HG03565 (cell line): ENCODE data around the gene SLC6A7.
"Not testable (repeated sequence)": the region's sequence is repeated elsewhere in the genome, so short reads cannot be mapped to it uniquely, and the experiment has no call there.

Experiments used
- ATAC-seq: cut with Tn5 transposase; IDR thresholded peaks from one replicate; pipeline ENCODE4 v1.9.1; 2021; ENCODE audit warnings: mild to moderate bottlenecking, moderate library complexity; ENCODE audit not compliant: unreplicated experiment

SLC6A7 gene

DNA sequence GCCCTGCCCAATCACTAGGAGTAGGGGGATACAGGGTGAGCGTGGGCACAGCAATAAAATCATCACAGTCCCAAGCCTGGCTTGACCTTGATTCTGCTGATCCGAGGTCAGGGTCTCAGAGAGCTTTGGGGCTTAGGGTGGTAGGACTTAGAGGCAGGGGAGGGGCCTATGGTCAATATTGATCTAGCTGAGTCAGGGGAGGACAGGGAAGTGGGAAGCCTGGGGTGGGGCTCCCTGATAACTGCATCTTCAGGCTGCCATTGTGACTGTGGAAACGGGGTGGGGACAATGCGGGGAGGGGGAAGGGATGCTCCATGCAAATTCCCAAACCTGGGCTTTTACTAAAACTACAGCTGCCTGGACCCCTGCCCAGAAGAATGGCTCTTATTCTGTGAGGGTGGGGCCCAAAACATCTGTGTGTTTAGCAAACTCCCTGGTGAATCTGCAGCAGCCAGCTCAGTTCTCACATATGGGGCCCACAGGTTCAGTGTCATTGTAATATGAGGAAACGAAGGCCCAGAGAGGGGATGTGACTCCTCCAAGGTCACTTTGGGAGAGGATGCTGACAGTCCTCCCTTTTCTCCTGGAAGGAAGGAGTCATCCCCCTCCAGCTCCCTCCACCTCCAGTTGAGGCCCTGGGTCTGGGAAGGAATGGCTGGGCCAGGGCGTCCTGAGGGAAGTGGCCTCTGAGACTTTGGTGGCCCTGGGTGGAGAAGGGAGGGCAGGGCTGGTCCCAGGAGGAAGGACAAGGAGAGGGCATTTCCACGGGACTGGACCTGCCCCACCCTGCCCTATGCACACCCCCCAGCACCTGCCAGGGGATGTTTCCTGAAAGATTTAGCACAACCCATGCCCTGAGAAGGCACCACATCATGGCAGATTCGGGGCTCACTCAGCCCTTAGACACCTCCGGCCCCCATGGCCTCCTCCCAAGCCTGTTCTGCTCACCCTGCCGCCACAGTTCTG lies 26.4 kb downstream of the SLC6A7 start:
- ATAC-seq, result no peak

DNA sequence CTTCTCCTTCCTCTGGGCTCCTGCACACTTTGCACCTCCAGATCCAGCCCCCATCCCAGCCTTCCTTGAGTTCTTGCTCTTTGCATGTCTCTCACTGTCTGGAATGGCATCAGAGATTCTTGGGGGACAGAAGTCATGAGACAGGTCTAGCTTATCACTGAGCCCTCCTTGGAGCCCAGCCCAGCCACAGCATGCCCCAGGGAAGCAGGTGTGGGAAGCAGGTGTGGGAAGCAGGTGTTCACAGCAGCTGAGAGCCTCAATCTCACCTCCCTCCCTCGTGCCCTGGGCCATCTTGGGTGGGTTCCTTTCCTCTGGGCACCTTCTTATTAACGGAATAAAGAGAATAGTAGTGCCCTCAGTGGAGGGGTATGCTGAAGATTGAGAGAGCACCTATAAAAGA lies 27.2 kb downstream of the SLC6A7 start:
- no peak for ATAC-seq

DNA sequence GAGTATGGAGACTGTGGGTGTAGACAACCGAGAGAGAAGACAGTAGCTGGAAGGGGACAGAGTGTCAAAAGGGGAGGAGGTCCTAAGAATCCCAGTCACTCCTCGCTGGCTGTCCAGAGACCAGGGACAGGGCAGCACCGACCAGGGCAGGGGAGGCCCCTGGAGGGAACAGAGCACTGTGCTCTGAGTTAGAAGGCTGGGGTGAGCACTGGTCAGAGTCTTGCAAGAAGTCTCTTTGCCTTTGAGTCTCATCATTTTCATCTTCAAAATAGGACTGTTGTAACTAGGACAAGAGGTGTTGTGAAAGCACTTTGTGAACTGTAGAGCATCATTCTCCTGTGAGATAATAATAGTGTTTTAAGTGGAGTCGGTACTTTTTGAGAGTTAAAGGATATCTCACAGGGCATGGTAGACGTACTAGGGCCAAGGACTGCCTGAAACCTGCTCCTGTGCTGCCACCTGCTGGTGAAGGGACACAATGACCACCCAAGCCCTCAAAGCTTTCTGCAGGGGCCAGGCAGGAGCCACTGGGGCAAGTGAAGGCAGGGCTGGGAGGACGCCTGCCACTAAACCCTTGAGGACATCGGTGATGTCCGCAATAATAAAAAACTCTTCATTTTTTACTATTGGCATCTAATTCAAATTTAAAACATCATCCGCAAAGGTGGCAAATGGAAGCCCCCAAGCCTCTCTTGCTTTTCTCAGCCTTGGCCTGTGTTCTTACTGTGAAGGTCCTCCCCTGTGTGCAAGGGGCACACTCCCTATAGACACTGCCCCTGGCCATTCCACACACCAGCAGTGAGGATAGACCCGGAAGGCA lies 28.2 kb downstream of the SLC6A7 start:
- no peak for ATAC-seq

DNA sequence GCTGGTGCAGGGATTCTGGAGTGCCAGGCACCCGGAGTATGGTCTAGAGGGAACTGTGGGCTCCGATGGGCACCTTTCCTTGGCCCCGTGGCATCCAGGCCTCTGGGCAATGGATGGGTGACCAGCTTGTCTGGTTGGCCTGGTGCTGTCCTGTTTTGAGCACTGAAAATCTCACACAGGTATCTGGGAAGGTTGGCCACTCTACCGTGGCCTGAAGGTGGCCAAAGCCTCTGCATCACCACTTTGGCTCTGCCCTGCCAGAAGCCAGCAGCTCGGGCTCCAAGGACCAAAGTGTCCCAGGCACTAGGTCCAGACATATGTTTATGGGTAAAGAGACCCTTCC lies 28.8 kb downstream of the SLC6A7 start:
- ATAC-seq, result no peak

DNA sequence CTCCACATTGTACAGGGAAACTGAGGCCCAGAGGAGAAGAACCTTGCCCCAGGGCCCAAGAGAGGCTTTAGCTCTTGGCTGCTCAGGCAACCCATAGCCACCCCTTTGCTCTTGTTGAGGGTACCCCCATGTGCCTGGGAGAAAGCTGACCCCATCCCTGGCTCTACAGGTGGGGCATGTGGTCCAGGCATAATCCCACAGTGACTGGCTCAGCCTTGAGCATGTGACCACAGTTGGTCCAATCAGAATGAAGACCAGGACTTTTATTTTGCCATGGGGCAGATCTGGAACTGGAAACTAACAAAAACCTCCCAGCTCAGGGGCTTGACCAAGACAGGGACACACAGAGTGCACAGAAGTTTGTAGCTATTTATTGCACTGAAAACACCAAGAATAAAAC lies 29.3 kb downstream of the SLC6A7 start:
- no peak for ATAC-seq

DNA sequence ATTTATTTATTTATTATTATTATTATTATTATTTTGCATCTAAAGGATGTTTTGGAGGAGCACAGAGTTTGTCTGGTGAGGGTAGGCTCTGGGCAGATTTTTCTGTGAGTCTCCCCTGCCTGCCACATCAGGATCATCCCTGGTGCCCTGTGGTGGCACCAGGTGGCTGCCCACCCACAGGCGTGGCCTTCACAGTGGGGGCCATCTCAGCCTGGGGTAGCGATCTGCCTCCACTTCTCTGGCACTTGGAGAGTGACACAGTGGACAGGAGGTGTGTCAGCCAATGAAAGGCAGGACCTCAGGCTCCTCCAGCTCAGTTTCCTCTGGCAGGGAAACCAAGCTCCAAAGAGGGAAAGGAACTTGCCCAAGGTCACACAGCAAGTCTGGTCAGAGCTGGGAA lies 30.0 kb downstream of the SLC6A7 start:
- ATAC-seq, result no peak

DNA sequence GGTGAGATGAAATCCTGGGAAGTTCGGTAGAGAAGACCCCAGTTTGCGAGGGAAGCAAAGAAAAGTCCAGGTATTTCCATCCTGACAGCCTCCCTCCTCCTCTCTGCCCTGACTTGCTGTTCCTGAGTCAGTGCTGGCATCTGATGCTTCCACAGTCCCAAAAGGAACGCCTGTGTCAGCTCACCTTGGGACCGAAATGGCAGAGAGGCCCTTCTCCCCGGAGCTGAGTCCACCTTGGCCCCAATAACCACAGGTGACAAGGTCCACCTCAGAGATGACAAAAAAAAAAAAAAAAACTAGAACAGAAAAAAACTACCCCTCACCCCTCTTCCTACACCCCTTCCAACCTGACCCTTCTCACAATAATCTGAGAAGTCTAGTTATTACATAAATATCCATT lies 31.6 kb downstream of the SLC6A7 start:
- no peak for ATAC-seq

DNA sequence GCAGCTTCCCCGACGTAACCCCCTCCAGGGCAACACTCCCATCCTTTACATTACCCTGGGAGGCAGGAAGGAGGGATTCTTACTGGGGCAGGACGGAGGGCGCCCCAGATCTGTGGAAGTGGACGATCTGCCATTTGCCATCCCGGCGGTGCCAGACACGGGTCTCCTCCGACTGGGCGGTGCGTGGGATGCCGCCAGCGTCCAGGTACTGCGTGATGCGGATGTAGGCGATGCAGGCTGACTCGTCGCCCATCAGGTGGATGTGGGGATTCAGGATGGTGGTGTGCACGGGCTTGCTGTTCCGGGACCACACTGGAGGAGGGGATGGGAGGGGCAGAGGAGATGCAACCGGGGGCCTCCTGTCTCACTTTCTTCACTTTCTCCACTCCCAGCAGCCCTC lies 33.0 kb downstream of the SLC6A7 start:
- no peak for ATAC-seq

DNA sequence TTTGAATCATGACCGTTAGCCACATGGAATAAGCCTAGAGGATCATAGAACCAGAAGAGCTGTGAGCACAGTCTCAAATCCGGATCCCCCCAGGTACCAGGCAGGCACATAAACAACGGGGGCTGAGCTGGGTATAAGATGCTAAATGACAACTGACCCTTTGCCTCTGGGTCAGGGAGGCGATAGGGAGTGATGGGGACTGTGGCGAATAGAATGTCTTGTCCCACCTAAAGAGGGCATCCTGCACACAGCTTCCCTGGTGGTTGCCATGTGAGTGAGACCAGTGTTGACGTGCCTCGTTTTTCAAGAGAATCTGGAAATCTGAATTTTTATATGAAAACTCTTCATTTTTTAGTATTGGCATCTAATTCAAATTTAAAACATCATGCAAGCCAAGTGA lies 33.6 kb downstream of the SLC6A7 start:
- ATAC-seq, result no peak

DNA sequence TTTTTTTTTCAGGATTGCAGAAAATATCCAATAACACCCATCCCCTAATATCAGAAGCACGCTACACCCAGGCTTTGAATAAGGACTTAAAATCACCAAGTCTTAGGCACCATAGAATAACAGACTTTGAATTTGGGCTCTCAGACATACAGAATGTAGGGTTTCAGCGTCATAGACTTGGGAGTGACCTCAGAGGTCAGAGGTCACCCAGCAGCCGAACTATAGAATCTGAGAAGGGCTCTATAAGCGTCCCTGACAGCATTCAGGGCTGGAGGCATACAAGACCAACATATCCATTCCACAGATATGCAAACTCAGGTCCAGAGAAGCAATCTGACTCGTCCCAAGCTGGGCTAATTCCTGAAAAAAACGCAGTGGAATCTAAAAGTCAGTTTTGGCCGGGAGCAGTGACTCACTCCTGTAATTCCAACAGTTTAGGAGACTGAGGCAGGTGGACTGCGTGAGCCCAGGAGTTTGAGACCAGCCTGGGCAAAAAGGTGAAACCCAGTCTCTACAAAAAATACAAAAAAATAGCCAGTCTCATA lies 34.7 kb downstream of the SLC6A7 start:
- no peak for ATAC-seq

DNA sequence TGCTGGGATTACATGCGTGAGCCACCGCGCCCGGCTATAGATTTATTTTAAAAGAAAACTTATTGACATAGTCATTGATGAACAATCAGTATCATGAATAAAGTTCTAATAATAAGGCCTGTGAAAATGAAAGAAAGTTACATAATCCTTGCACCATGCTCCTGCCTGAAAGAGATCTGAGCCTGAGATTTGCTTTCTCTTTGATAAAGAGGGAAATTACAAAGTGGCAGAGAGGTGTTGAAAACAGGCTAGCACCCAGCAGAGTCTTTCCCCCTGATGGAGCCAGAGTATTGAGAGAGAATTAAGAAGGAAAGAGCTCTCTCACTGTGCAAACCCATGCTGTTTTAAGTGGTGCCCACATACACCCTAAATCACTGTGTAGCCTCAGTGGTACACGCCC lies 37.2 kb downstream of the SLC6A7 start:
- no peak for ATAC-seq

DNA sequence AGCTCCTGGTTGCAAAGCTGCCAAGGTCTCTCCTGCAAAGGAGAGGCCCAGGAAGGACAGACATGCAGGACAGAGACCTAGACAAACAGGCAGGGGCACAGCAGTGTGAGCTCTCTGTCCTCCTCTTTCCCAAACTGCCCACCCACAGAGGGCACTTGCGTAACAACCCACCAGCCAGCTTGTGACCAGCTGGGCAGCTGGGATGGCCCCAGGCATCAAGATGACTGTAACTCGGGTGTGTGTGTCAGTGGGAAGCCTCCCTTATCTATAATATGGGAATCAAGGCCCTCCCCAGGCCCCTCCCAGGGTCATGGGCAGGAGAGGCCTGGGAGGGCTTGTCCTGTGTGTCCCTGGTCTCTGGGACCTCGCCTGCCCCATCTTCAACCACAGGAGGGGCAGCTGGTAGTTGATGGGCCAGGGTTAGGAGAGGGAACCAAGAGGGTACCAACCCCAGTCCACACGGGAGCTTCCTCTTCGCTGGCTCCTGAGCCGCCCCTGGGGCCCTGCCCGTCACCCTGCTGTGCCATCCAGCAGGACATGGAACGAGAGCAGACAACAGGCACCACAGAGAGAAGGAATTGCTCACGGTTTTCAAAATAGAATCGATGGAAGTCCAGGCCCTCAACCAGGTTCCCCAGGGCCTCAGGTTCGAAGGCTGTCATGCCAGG lies 37.9 kb downstream of the SLC6A7 start:
- ATAC-seq, result no peak

DNA sequence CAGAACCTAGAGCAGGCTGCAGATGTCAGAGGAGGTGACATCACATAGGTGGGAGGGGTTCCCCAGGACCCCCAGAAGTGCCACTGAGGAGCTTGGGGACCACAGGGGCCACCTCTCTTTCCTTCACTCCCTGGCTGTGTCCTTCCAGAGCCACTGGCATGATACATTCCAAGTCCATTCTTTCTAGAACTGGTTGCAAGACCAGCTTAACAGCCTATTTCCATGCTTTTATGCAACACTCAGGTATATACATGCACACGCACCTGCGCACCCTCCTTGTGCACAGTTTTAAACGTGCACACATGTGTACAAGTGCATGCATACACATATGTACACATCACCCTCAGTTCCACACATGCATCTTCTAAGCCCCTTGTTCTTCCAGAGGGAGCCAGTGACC lies 39.7 kb downstream of the SLC6A7 start:
- ATAC-seq, result no peak

DNA sequence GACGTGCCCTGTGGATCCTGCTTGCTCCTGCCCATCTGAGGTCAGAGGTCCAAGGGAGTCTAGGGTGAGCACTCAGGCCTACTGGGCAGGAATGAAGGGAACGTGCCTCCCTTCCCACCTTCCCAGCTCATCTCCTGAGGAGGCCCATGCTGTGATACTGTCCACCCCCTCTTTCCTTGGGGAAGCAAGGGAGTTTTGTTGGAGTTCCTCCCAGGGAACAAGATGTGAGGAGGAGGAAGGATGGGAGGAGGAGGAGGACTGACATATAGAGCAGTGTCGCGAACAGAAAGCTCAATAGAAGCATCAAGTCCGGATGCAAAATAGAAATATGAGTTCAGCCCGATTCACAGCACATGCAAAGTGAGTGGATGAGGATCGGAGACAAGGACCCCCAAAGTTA lies 41.0 kb downstream of the SLC6A7 start:
- ATAC-seq, result no peak

DNA sequence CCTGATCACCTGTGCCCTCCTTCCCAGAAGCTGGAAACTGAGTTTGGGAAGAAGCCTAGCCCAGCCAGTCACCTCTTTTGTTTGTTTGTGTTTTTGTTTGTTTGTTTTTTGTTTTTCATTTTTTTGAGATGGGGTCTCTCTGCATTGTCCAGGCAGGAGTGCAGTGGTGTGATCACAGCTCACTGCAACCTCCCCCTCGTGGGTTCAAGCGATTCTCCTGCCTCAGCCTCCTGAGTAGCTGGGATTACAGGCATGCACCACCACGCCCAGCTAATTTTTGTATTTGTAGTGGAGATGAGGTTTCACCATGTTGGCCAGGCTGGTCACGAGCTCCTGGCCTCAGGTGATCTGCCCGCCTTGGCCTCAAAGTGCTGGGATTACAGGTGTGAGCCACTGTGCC lies 43.8 kb downstream of the SLC6A7 start:
- not testable (repeated sequence) for ATAC-seq

DNA sequence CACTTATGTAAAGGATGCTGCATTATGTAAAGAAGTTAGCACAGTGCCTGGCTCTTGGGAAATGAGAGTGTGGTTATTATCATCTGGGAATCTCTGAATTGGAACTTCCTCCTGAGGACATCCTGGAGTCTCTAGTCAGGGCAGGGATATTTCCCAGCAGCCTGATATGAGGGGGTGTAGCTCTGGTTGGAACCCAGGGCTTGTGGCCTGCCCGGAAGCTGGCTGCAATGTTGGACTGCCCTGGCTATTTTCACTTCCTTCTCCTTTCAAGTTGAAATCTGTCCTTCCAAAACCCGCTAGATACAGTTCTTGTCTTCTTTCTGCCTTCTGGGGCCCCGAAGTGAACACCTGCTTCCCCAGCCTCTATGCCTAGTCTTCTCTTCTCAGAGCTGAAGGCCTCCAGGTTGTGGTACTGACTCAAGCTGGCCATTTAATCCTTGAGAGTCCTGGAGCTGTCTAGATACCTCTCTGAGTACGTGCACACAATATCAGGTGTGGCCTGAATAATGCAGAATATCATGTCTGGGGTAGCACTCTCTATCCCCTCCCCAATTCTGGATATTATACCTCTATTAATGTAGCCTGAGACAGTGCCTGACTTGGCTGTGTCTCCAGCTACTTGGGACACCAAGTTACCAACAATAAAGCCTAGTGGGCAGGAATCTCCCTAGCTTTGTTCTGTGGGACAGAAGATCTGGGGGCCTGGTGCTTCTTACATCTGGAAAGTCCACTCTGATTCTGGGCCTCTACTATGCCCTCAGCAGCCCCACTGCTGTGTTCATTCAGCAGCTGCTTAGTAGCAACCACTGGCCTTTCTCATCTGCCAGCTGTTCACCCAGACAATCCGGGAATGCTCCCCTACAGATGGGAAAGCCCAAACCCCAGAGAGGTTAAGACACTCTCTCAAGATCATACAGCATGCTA lies 45.0 kb downstream of the SLC6A7 start:
- no peak for ATAC-seq

DNA sequence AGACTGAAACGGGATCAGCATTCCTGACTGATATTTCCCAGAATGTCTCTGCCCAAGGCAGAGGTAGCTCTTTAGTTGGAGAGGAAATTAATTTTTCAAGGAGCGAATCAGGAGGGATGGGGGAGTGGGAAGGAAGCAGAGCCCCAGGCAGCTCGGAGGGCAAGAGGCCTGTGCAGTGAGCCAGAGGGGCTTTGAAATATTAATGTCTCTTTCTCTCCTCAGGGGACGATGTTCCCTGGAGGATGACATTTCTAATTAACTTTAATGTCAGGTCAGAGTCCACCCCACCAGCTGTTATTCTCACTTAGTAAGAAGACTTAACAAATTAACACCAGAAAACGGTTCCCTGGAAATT lies 45.6 kb downstream of the SLC6A7 start:
- no peak for ATAC-seq

DNA sequence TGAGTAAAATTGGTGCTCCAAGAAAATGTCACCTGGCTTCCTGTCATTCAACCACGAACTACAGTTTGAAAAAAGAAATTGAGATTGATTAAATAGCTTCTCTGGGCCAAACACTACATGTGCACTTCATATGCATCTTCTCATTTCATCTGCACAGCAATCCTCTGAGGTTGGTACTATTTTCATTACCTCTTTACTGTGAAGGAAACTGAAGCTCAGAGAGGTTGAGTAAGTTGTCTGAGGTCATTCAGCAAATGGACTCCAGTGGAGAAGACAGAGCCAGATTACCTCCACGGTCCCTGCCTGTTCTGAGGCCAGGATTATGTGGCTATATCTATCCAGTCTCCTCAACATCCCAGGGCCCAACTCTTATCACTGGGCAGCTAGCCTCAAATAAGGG lies 46.5 kb downstream of the SLC6A7 start:
- ATAC-seq, result no peak

DNA sequence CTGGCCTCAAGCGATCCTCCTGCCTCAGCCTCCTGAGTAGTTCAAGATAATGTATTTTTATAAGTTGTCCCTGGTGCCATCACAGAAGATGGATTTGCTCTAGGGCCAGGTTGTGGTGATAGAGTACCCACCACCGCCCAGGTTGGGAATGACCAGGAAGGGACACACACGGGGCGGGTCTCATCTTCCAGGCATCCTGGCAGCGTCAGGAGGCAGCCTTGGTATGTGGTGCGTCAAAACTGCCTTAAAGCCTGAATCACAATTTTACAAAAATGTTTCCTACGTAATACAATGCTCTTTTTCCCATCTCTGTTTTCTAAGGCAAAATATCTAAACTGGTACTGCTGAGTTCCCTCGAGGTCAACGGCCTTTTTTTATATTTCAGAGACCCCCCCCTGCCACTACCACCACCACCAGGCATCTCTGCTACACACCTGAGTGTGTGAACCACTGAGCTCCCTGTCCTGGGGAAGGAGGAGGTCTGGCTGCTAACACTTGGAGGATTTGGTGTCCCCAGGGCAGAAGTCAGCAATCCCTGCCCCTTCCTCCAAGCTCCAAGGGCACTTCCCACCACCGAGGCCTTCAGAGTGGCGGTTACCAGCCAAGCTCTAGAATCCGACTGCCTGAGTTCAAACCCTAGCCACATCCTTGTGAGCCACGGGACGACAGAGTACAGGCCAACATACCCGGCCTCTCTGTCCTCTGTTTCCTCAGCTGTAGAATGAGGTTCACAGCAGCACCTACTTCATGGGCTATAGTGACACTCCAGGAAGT lies 47.3 kb downstream of the SLC6A7 start:
- no peak for ATAC-seq

DNA sequence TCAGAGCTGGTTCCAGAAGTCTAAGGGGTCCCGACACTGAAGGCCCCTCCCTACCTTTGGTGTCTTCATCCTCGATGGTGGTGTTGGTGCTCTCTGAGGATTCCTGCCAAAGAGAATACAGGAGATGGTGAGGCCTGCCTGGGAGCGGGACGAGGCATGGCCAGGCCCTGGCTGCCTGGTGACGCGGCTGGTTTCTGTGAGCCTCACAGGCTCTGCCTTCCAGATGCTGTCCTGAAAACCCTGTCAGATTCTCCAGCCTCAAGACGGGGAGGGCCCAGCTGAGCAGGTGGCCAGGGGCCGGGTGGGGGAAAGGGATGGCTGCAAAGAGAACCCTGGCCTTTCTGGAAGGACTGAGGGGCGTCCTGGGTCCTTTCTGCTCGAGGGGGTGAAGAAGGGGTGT lies 48.8 kb downstream of the SLC6A7 start:
- ATAC-seq, result no peak
